Kidney (tissue), 14 donors: ENCODE results near the gene NIN. TPM values are rescaled to one million over a fixed set of nuclear protein-coding genes. Genes with fewer than 3 reads are reported as not detected.

Experiments
- DNase-seq, 5 donors: peaks; one replicate each; pipeline ENCODE4 v3.0.0-alpha.2; 2013 to 2020
- FAIRE-seq: peaks from 2 replicates; lab custom pipeline; 2012; peaks lifted over from hg19 to GRCh38; lab: Jason Lieb, UNC
- H3K27ac ChIP-seq, 2 donors: one replicate each; pipeline ENCODE4 v1.7.0; 2013; ENCODE audit warnings: low read depth in 2 of 2, low read length in 2 of 2, inconsistent platforms in 1 of 2
- H3K27me3 ChIP-seq: one replicate; pipeline ENCODE4 v1.7.1; 2013; ENCODE audit warnings: low read length, inconsistent platforms; ENCODE audit not compliant: control insufficient read depth, insufficient read depth
- H3K36me3 ChIP-seq, 3 donors: one replicate each; pipeline versions ENCODE4 v1.7.0 to v1.7.1; 2013; ENCODE audit warnings: low read length in 3 of 3, control low read depth in 1 of 3, inconsistent platforms in 1 of 3; ENCODE audit not compliant: insufficient read depth in 3 of 3, control insufficient read depth in 2 of 3
- H3K4me1 ChIP-seq, 3 donors: one replicate each; pipeline versions ENCODE4 v1.7.0 to v1.7.1; 2013; ENCODE audit warnings: low read length in 3 of 3, inconsistent platforms in 1 of 3, low read depth in 1 of 3; ENCODE audit not compliant: control insufficient read depth in 2 of 3, insufficient read depth in 2 of 3
- H3K4me3 ChIP-seq, 3 donors: one replicate each; pipeline versions ENCODE4 v1.7.0 to v1.8.1; 2013; ENCODE audit warnings: low read length in 3 of 3, control low read depth in 1 of 3, inconsistent platforms in 1 of 3
- H3K9ac ChIP-seq, 3 donors: one replicate each; pipeline versions ENCODE4 v1.7.0 to v1.7.1; 2013; ENCODE audit warnings: low read length in 3 of 3, control low read depth in 1 of 3, inconsistent platforms in 1 of 3
- H3K9me3 ChIP-seq, 3 donors: one replicate each; pipeline versions ENCODE4 v1.7.0 to v1.7.1; 2013; ENCODE audit warnings: low read length in 3 of 3, control low read depth in 1 of 3, inconsistent platforms in 1 of 3; ENCODE audit not compliant: control insufficient read depth in 2 of 3, insufficient read depth in 1 of 3
- intact Hi-C: fragments of 100-400 bp; cut with DNase I; formaldehyde crosslinking; loops from one replicate; pipeline ENCODE4 v1.11.1; 2022
- polyA plus RNA-seq: library from polyadenylated mRNA; stranded (reverse); fragments of 350-450 nt; fragmentation: Illumina TruSeq; extraction: RNeasy Lipid Tissue Mini Kit (QIAGEN cat#74804); gene quantifications from one replicate; pipeline ENCODE4 v1.2.3, GENCODE V29; 2014; ENCODE audit warnings: low read depth, low replicate concordance; ENCODE audit not compliant: insufficient read depth
- total RNA-seq: library from RNA; stranded (reverse); fragmentation: NEBNext Ultra II Directional; extraction: Animal tissue kit (Norgen Biotek cat#: 25700); gene quantifications from one replicate; pipeline ENCODE4 v1.2.1, GENCODE V29; 2021
- TF ChIP-seq, protein P1 (sequence below): IDR thresholded peaks from 3 replicates; pipeline ENCODE4 v1.5.1; 2012; ENCODE audit warnings: mild to moderate bottlenecking, moderate library complexity, borderline replicate concordance; ENCODE audit not compliant: insufficient read depth; ENCODE audit errors: extremely low read depth
- donor health status: control.
- donor health status: control.
- donor health status: control.
- donor health status: control.
- donor health status: control.
- donor health status: DM: yes; HTN: yes; CAD: no.
- donor health status: Normal renal cell carcinoma (clear cell type).

The NIN gene
- total and polyA plus RNA-seq, 2 donors from 2014 or later: 3.6 to 40.0 TPM

DNA sequence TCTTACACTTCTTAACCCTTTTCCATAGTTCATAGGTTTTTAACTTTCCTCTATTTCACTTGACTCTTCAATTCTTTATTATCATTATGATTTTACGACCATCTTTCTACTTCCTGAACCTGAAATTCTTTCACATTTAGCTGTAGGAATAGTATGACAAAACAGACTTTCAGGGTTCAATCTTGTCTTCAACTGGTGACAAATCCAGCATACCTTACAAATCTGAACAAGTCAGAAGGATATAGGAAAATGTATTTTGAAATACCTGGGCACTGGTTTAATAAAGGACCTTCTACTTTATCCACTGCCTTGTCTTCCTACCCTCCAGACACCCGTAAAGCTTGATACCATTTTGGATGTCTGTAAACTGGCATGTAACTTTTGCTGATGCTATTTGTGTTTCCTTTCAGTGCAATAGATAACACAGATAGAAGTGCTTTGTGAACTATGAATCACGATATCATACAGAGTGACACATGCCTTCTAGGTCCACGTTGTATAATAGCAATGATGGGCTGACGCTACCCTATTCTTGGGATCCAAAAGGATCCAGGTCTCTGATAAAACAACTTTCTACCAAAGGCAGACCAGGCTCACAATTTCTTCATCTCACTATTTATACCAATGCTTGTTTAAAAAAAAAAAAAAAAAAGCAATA is 85.4 kb downstream of the NIN start:
- intact Hi-C loops: no loop called here
- Histone ChIP-seq H3K9me3 (no peaks in the 10 kb centered on the region), H3K36me3 (peaks cover 0 to 13% (median 3%) of the 10 kb centered on the region in 3 donors), H3K27me3 (no peaks in the 10 kb centered on the region), H3K4me1 (no peaks in the 10 kb centered on the region), H3K4me3 (no peak overlapping the region), H3K9ac (no peak overlapping the region), H3K27ac (no peak overlapping the region)
- no peak for FAIRE-seq
- DNase-seq: no peak
- TF ChIP-seq, protein P1, sequence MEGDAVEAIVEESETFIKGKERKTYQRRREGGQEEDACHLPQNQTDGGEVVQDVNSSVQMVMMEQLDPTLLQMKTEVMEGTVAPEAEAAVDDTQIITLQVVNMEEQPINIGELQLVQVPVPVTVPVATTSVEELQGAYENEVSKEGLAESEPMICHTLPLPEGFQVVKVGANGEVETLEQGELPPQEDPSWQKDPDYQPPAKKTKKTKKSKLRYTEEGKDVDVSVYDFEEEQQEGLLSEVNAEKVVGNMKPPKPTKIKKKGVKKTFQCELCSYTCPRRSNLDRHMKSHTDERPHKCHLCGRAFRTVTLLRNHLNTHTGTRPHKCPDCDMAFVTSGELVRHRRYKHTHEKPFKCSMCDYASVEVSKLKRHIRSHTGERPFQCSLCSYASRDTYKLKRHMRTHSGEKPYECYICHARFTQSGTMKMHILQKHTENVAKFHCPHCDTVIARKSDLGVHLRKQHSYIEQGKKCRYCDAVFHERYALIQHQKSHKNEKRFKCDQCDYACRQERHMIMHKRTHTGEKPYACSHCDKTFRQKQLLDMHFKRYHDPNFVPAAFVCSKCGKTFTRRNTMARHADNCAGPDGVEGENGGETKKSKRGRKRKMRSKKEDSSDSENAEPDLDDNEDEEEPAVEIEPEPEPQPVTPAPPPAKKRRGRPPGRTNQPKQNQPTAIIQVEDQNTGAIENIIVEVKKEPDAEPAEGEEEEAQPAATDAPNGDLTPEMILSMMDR: no peak

DNA sequence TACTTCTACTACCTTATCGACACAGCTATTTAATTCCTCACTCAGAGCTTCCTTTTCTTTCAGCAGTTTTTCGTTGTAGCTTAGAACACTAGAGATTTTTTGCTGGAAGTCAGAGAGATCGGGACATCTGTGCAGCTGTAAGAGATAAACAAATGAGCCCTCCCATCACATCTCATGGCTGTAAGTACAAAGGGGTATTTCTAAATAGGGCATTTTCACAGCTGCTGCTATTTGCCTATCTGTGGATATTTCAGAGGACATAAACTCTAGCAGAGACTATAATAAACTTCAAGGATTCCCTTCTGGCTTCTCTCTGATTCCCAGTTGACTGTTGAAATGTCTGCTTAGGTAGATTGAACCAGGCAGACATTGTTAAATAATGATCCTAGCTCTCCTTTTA is 86.7 kb downstream of the NIN start:
- peaks cover 0 to 12% (median 3%) of the 10 kb centered on the region in 3 donors for H3K36me3 ChIP-seq

GRCh38 chr14:50741567-50741966 is 89.4 kb downstream of the NIN start:
- DNase-seq (peak in 2 of 5 donors; percentile 26 to 51), FAIRE-seq (no peak)
- no peak overlapping the region for H3K27ac ChIP-seq
- peaks cover 0 to 10% (median 9%) of the 10 kb centered on the region in 3 donors for H3K36me3 ChIP-seq
- intact Hi-C loops: no loop called here
- no peak overlapping the region for H3K9ac ChIP-seq
- no peaks in the 10 kb centered on the region for H3K9me3 ChIP-seq
- H3K4me1 ChIP-seq: no peaks in the 10 kb centered on the region
- H3K4me3 ChIP-seq: no peak overlapping the region
- H3K27me3 ChIP-seq: no peaks in the 10 kb centered on the region
- TF ChIP-seq, protein P1: no peak

More for the DNA sequence above, 86.7 kb downstream of the NIN start:
- TF ChIP-seq, protein P1: no peak
- Histone ChIP-seq H3K27me3 (no peaks in the 10 kb centered on the region), H3K9me3 (no peaks in the 10 kb centered on the region), H3K27ac (no peak overlapping the region), H3K4me3 (no peak overlapping the region), H3K9ac (no peak overlapping the region), H3K4me1 (no peaks in the 10 kb centered on the region)
- DNase-seq (no peak), FAIRE-seq (no peak)
- intact Hi-C loops: no loop called here

- no peaks in the 10 kb centered on the region for H3K4me1 ChIP-seq
- H3K36me3 ChIP-seq: peaks cover 0 to 10% (median 9%) of the 10 kb centered on the region in 3 donors
- H3K9me3 ChIP-seq: no peaks in the 10 kb centered on the region
- FAIRE-seq (no peak), DNase-seq (peak in 2 of 5 donors; percentile 23 to 33)
- TF ChIP-seq, protein P1: no peak
- no peak overlapping the region for H3K4me3 ChIP-seq
- intact Hi-C loops: no loop called here
- H3K9ac ChIP-seq: no peak overlapping the region
- H3K27ac ChIP-seq: no peak overlapping the region
- no peaks in the 10 kb centered on the region for H3K27me3 ChIP-seq
These were observed 90.1 kb downstream of the NIN start for GRCh38 chr14:50740856-50741255.
